Progenitor cell of endocrine pancreas (in vitro differentiated cells): ENCODE measurements around the gene SNTA1. TPM values are rescaled to one million over a fixed set of nuclear protein-coding genes. Genes with fewer than 3 reads are reported as not detected.
A peak's percentile ranks its signal among the peaks of the same experiment; 100 is the strongest.
"Not testable (repeated sequence)": the region's sequence is repeated elsewhere in the genome, so short reads cannot be mapped to it uniquely, and the experiment has no call there.

Experiments used
- DNase-seq: peaks from one replicate; pipeline ENCODE4 v3.0.0; 2021; ENCODE audit warnings: low spot score; ENCODE audit not compliant: unreplicated experiment
- H3K27ac Mint-ChIP-seq: 2 replicates; pipeline ENCODE4 v1.8.0; 2021; ENCODE audit warnings: mild to moderate bottlenecking, moderate library complexity, mixed read lengths
- H3K27me3 Mint-ChIP-seq: 2 replicates; pipeline ENCODE4 v1.8.0; 2021; ENCODE audit warnings: mixed read lengths
- H3K36me3 Mint-ChIP-seq: 2 replicates; pipeline ENCODE4 v1.8.0; 2022; ENCODE audit warnings: mixed read lengths; ENCODE audit not compliant: insufficient read depth
- H3K4me1 Mint-ChIP-seq: 2 replicates; pipeline ENCODE4 v1.8.0; 2021; ENCODE audit warnings: low read depth, mixed read lengths
- H3K4me3 Mint-ChIP-seq: 2 replicates; pipeline ENCODE4 v1.8.0; 2021; ENCODE audit warnings: low read depth, mild to moderate bottlenecking, moderate library complexity, mixed read lengths
- H3K9me3 Mint-ChIP-seq: 2 replicates; pipeline ENCODE4 v1.8.0; 2021; ENCODE audit warnings: low read depth, mixed read lengths
- total RNA-seq: library from RNA; stranded (reverse); gene quantifications from 2 replicates; pipeline ENCODE4 v1.2.1, GENCODE V29; 2021
- TF ChIP-seq, protein P1 (sequence below): fragments of 200-600 bp; sonication (generic); IDR thresholded peaks from one replicate; pipeline ENCODE4 v1.5.0; 2021; ENCODE audit warnings: antibody characterized with exemption, mild to moderate bottlenecking; ENCODE audit not compliant: unreplicated experiment

SNTA1 gene
- total RNA-seq, 1 donor from 2014 or later, result 5.8 TPM

DNA sequence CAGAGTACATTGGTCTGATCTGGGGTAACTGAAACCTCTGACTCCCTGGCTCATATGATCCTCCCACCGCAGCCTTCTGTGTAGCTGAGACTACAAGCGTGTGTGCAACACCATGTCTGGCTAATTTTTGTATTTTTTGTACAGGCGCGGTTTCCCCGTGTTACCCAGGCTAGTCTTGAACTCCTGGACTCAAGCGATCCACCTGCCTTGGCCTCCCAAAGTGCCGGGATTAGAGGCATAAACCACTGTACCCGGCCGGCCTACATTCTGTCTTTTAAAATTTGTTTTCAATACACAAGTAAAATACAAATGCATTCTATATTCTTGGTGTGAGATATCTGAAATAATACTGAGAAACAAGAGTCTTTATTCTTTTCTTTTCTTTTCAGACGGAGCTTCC lies 44.6 kb upstream of the SNTA1 start:
- Mint-ChIP-seq H3K9me3 (no peaks in the 10 kb centered on the region), H3K27ac (peak overlapping the region; percentile 84), H3K27me3 (no peaks in the 10 kb centered on the region), H3K4me1 (peaks cover 7% of the 10 kb centered on the region), H3K4me3 (no peak overlapping the region), H3K36me3 (peaks cover 1% of the 10 kb centered on the region)
- TF ChIP-seq, protein P1, sequence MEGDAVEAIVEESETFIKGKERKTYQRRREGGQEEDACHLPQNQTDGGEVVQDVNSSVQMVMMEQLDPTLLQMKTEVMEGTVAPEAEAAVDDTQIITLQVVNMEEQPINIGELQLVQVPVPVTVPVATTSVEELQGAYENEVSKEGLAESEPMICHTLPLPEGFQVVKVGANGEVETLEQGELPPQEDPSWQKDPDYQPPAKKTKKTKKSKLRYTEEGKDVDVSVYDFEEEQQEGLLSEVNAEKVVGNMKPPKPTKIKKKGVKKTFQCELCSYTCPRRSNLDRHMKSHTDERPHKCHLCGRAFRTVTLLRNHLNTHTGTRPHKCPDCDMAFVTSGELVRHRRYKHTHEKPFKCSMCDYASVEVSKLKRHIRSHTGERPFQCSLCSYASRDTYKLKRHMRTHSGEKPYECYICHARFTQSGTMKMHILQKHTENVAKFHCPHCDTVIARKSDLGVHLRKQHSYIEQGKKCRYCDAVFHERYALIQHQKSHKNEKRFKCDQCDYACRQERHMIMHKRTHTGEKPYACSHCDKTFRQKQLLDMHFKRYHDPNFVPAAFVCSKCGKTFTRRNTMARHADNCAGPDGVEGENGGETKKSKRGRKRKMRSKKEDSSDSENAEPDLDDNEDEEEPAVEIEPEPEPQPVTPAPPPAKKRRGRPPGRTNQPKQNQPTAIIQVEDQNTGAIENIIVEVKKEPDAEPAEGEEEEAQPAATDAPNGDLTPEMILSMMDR, result no peak
- no peak for DNase-seq

- H3K9me3 Mint-ChIP-seq, H3K4me1 Mint-ChIP-seq, H3K36me3 Mint-ChIP-seq, H3K27me3 Mint-ChIP-seq, DNase-seq, H3K4me3 Mint-ChIP-seq: not testable (repeated sequence)
- H3K27ac Mint-ChIP-seq, result peak overlapping the region; percentile 10
Measured at GRCh38 chr20:33483186-33483585, 39.6 kb upstream of the SNTA1 start.

GRCh38 chr20:33482581-33482980 lies 39.0 kb upstream of the SNTA1 start:
- Mint-ChIP-seq H3K27ac (no peak overlapping the region), H3K4me3 (no peak overlapping the region), H3K36me3 (no peaks in the 10 kb centered on the region), H3K9me3 (no peaks in the 10 kb centered on the region), H3K4me1 (peaks cover 4% of the 10 kb centered on the region), H3K27me3 (no peaks in the 10 kb centered on the region)
- TF ChIP-seq, protein P1, result no peak
- DNase-seq, result no peak

DNA sequence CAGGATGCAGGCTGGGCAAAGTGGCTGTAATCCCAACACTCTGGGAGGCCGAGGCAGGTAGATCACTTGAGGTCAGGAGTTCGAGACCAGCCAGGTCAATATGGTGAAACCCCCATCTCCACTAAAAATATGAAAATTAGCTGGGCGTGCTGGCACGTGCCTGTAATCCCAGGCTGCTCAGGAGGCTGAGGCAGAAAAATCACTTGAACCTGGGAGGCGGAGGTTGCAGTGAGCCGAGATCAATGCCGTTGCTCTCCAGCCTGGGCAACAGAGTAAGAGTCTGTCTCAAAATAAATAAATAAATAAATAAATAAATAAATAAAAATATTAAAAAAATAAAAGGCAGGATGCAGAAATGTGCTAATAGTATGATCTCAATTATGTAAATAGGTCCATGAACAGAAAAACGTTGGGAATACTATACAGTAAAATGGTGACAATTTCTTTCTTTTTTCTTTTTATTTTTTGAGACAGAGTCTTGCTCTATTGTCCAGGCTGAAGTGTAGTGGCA lies 37.9 kb upstream of the SNTA1 start:
- Mint-ChIP-seq H3K27ac (no peak overlapping the region), H3K27me3 (no peaks in the 10 kb centered on the region), H3K36me3 (no peaks in the 10 kb centered on the region), H3K4me3 (no peak overlapping the region), H3K9me3 (no peaks in the 10 kb centered on the region), H3K4me1 (peaks cover 10% of the 10 kb centered on the region)
- DNase-seq, result no peak
- TF ChIP-seq, protein P1, result no peak

GRCh38 chr20:33480048-33480447 lies 36.5 kb upstream of the SNTA1 start:
- Mint-ChIP-seq H3K9me3 (no peaks in the 10 kb centered on the region), H3K36me3 (no peaks in the 10 kb centered on the region), H3K4me3 (no peak overlapping the region), H3K4me1 (peaks cover 14% of the 10 kb centered on the region), H3K27me3 (peaks cover 8% of the 10 kb centered on the region), H3K27ac (no peak overlapping the region)
- no peak for DNase-seq
- TF ChIP-seq, protein P1, result no peak

DNA sequence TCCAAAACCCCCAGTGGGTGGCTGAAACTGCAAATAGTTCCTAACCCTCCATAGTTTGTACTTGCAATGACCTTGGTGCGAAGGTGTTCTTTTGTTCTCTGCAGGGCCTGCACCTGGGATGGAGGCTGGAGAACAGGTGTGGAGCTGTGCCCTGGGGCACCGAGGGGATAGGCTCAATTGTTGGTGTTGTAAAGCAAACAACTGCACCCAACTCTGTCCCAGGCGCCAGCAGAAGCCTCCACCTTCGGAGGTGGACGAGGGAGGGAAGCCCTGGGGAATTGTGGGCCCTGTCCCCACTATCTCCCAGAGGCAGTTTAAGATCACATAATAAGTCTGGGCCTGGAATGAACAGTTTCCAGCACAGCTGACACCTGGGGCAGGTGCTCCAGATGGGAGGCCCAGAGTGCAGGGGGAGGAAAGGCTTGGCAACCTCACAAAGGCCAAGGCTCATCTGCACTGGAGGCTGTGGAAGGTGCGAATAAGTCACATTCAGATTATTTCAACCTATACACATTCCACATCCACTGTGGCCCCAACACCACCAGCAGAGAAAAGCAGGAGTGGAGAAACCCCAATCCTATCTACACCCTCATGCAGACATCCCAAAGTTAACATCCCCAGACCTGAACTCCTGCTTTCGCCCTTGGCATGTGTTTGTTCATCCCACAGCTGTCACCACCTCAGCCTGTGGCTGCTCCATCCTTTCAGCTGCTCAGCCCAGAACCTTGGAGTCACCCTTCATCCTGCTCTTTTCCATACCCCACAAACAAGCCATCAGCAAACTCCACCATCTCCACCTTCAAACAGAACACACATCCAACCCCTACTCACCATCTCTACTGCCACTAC lies 34.0 kb upstream of the SNTA1 start:
- no peak for DNase-seq
- no peaks in the 10 kb centered on the region for H3K9me3 Mint-ChIP-seq
- peaks cover 17% of the 10 kb centered on the region for H3K27me3 Mint-ChIP-seq
- H3K4me3 Mint-ChIP-seq, result no peak overlapping the region
- no peaks in the 10 kb centered on the region for H3K36me3 Mint-ChIP-seq
- H3K27ac Mint-ChIP-seq, result peak overlapping the region; percentile 87
- H3K4me1 Mint-ChIP-seq, result peaks cover 20% of the 10 kb centered on the region
- TF ChIP-seq, protein P1, result no peak
